GM20000 (cell line): ENCODE results near the gene RGS6.

ENCODE experiments used
- DNase-seq: peaks from one replicate; pipeline ENCODE4 v3.0.0; 2012; ENCODE audit warnings: low spot score
- TF ChIP-seq, protein P1 (sequence below): IDR thresholded peaks from 2 replicates; pipeline ENCODE4 v1.5.1; 2012; ENCODE audit warnings: mild to moderate bottlenecking, control low read depth; ENCODE audit errors: extremely low read depth, missing control alignments

The RGS6 gene

GRCh38 chr14:72352012-72352411 is 419.8 kb downstream of the RGS6 start:
- DNase-seq: no peak
- TF ChIP-seq, protein P1, sequence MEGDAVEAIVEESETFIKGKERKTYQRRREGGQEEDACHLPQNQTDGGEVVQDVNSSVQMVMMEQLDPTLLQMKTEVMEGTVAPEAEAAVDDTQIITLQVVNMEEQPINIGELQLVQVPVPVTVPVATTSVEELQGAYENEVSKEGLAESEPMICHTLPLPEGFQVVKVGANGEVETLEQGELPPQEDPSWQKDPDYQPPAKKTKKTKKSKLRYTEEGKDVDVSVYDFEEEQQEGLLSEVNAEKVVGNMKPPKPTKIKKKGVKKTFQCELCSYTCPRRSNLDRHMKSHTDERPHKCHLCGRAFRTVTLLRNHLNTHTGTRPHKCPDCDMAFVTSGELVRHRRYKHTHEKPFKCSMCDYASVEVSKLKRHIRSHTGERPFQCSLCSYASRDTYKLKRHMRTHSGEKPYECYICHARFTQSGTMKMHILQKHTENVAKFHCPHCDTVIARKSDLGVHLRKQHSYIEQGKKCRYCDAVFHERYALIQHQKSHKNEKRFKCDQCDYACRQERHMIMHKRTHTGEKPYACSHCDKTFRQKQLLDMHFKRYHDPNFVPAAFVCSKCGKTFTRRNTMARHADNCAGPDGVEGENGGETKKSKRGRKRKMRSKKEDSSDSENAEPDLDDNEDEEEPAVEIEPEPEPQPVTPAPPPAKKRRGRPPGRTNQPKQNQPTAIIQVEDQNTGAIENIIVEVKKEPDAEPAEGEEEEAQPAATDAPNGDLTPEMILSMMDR: no peak

GRCh38 chr14:72366619-72367018 is 434.4 kb downstream of the RGS6 start:
- TF ChIP-seq, protein P1: no peak
- no peak for DNase-seq

DNA sequence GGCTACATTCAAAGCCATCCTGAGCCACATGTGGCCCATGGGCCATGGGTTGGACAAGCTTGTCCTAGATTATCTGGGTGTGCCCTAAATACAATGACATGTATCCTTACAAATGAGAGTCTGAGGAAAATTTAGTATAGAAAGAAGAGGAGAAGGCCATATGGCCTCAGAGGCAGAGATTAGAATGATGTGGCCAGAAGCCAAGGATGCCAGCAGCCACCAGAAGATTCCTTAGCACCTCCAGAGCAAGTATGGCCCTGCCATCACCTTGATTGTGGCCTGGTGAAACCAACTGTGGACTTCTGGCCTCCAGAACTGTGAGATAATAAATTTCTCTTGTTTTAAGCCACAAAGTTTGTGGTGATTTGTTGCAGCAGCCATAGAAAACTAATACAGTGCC is 436.9 kb downstream of the RGS6 start:
- TF ChIP-seq, protein P1: no peak

DNA sequence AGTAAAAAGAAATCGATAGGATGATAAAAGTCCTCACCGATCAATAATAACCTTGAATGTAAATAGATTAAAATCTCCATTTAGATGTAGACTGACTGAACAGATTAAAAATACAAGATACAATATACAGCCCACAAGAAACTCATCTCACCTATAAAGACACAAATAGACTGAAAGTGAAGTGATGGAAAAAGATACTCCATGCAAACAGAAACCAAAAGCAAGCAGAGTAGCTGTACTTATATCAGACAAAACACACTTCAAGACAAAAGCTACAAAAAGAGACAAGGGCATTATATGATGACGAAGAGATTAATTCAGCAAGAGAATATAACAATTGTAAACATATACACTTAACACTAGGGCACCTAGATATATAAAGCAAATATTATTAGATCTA is 444.8 kb downstream of the RGS6 start:
- TF ChIP-seq, protein P1: no peak
- no peak for DNase-seq

More for the DNA sequence above, 436.9 kb downstream of the RGS6 start:
- no peak for DNase-seq

- no peak for DNase-seq
- TF ChIP-seq, protein P1: no peak
These were observed 448.2 kb downstream of the RGS6 start for GRCh38 chr14:72380456-72380855.

DNA sequence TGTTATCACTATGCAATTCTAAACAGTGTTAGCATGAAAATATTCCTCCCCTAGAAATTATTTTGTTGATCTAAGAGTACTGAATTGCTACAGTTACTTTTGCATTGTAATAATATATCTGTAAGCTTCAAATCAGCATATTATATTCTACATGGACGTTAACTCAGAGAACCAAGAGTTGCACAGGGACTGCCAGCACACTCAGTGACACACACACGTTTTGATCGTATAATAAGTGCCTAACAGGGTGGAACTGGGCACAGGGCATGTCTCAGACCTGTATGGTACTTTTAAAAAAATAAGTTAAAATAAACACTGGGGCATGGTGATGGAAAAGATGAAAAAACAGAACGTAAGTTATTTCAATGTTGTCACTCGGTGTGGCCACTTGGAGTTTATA is 451.6 kb downstream of the RGS6 start:
- TF ChIP-seq, protein P1: no peak

GRCh38 chr14:72387726-72388125 is 455.5 kb downstream of the RGS6 start:
- DNase-seq: no peak
- TF ChIP-seq, protein P1: no peak

More for the DNA sequence above, 451.6 kb downstream of the RGS6 start:
- no peak for DNase-seq
